PC-9 (cell line): ENCODE measurements around the gene IQCH. TPM values are rescaled to one million over a fixed set of nuclear protein-coding genes. Genes with fewer than 3 reads are reported as not detected.

Source experiments
- BruUV-seq: library from RNA; stranded (reverse); fragments of 400-500 nt; replicated peaks from 2 replicates; lab custom pipeline; 2021; lab: Mats Ljungman, UMichigan
- CTCF ChIA-PET: fragments of 300-600 bp; sonication (Branson Sonifier 250); formaldehyde crosslinking; loops from one replicate; lab custom pipeline; 2022; ENCODE audit warnings: antibody characterized with exemption; lab: Charles Lee
- POLR2A ChIA-PET: fragments of 300-600 bp; sonication (Branson Sonifier 250); formaldehyde crosslinking; loops from one replicate; lab custom pipeline; 2022; ENCODE audit warnings: antibody characterized with exemption; ENCODE audit not compliant: unreplicated experiment; lab: Charles Lee
- DNase-seq, 2 experiments: peaks; one replicate each; pipeline versions ENCODE4 v3.0.0 to v3.0.0-alpha.2; 2015 to 2022; ENCODE audit warnings: mixed read lengths in 1 of 2
- H2AFZ ChIP-seq: fragments of 200-600 bp; sonication (generic); 2 replicates; pipeline ENCODE4 v1.8.1; 2017; ENCODE audit warnings: antibody characterized with exemption
- H3F3A ChIP-seq: fragments of 200-600 bp; sonication (generic); 2 replicates; pipeline ENCODE4 v1.8.1; 2017; ENCODE audit warnings: antibody characterized with exemption, mild to moderate bottlenecking, low read depth; ENCODE audit not compliant: insufficient read depth
- H3K27ac ChIP-seq: fragments of 200-600 bp; sonication (generic); 2 replicates; pipeline ENCODE4 v1.6.1; 2016; ENCODE audit warnings: mixed run types
- H3K27me3 ChIP-seq: fragments of 200-600 bp; sonication (generic); 2 replicates; pipeline ENCODE4 v1.6.1; 2016; ENCODE audit warnings: low read depth, mixed run types; ENCODE audit not compliant: insufficient read depth
- H3K36me3 ChIP-seq: fragments of 200-600 bp; sonication (generic); 2 replicates; pipeline ENCODE4 v1.6.1; 2016; ENCODE audit warnings: low read depth, mixed run types
- H3K4me1 ChIP-seq: fragments of 200-600 bp; sonication (generic); replicated peaks from 2 replicates; pipeline ENCODE4 v1.6.1; 2016; ENCODE audit warnings: mixed run types; ENCODE audit not compliant: insufficient read depth
- H3K4me2 ChIP-seq: fragments of 200-600 bp; sonication (generic); 2 replicates; pipeline ENCODE4 v1.6.1; 2017; ENCODE audit warnings: mixed run types
- H3K4me3 ChIP-seq: fragments of 200-600 bp; sonication (generic); 2 replicates; pipeline ENCODE4 v1.6.1; 2016; ENCODE audit warnings: mixed run types
- H3K79me2 ChIP-seq: fragments of 200-600 bp; sonication (generic); 2 replicates; pipeline ENCODE4 v1.6.1; 2017; ENCODE audit warnings: low read depth, mixed run types
- H3K9me2 ChIP-seq: fragments of 200-600 bp; sonication (generic); 2 replicates; pipeline ENCODE4 v1.8.1; 2017; ENCODE audit warnings: mild to moderate bottlenecking; ENCODE audit not compliant: insufficient read depth
- H3K9me3 ChIP-seq: fragments of 200-600 bp; sonication (generic); 2 replicates; pipeline ENCODE4 v1.8.1; 2016; ENCODE audit warnings: low read depth; ENCODE audit not compliant: insufficient read depth
- H4K20me1 ChIP-seq: fragments of 200-600 bp; sonication (generic); 2 replicates; pipeline ENCODE4 v1.8.1; 2017; ENCODE audit not compliant: insufficient read depth
- EZH2 ChIP-seq: fragments of 200-600 bp; sonication (generic); IDR thresholded peaks from 2 replicates; pipeline ENCODE4 v1.8.0; 2017; ENCODE audit warnings: antibody characterized with exemption, low read depth
- intact Hi-C: fragments of 100-400 bp; cut with micrococcal nuclease; formaldehyde crosslinking; loops from one replicate; pipeline ENCODE4 v1.10.0; 2022; ENCODE audit not compliant: unreplicated experiment
- total RNA-seq: library from RNA; stranded (reverse); gene quantifications from 2 replicates; pipeline ENCODE4 v1.2.3, GENCODE V29; 2021
- TF ChIP-seq, protein P1 (sequence below): fragments of 200-600 bp; sonication (generic); conservative IDR thresholded peaks from 2 replicates; pipeline ENCODE4 v1.6.1; 2017; ENCODE audit warnings: mixed run types, antibody characterized with exemption, mild to moderate bottlenecking, moderate library complexity

IQCH gene
- total RNA-seq, 1 experiment from 2014 or later: 7.5 TPM

DNA sequence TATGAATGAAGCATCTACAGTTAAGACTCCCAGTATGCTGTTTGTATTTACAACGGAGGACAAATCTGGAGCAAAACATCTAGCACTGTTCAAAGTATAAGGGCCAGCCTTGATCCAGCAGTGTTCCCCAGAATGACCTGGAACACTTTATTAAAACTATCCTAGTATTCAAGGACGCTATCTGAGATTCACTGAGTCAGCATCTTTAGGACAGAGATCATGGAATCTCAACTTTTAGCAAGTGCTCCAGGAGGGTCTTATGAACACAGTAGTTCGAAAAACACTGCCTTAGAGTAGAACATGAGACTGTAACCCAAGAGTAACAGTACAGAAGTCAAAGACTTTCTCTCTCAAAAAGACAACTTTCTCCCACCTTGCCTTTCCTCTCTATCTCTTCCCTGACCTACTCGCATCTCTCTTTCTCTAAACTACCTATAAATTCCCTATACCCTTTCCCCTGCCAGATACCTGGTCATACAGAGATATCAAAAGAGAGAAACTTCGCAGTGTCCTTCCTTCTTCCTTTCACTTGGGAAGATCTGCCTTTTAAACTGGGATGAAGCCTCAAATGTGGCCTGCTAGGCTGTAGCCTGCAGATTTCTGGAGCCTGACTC, 43.9 kb upstream of the IQCH start:
- Histone ChIP-seq H3K4me1 (no peaks in the 10 kb centered on the region), H3K27ac (no peak overlapping the region), H3K9me3 (no peaks in the 10 kb centered on the region), H3F3A (no peaks in the 10 kb centered on the region), H4K20me1 (no peaks in the 10 kb centered on the region), H3K9me2 (no peaks in the 10 kb centered on the region), H2AFZ (no peak overlapping the region), H3K36me3 (0 out of 2 replicates have a peak, but pooled peaks cover 7% of the 10 kb centered on the region), H3K27me3 (no peaks in the 10 kb centered on the region), H3K79me2 (no peaks in the 10 kb centered on the region), H3K4me3 (no peak overlapping the region), H3K4me2 (no peak overlapping the region)
- no peak for DNase-seq
- ChIA-PET CTCF (no interaction called here), POLR2A (no interaction called here)
- TF ChIP-seq, protein P1, sequence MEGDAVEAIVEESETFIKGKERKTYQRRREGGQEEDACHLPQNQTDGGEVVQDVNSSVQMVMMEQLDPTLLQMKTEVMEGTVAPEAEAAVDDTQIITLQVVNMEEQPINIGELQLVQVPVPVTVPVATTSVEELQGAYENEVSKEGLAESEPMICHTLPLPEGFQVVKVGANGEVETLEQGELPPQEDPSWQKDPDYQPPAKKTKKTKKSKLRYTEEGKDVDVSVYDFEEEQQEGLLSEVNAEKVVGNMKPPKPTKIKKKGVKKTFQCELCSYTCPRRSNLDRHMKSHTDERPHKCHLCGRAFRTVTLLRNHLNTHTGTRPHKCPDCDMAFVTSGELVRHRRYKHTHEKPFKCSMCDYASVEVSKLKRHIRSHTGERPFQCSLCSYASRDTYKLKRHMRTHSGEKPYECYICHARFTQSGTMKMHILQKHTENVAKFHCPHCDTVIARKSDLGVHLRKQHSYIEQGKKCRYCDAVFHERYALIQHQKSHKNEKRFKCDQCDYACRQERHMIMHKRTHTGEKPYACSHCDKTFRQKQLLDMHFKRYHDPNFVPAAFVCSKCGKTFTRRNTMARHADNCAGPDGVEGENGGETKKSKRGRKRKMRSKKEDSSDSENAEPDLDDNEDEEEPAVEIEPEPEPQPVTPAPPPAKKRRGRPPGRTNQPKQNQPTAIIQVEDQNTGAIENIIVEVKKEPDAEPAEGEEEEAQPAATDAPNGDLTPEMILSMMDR: no peak
- BruUV-seq: no TSS peak
- intact Hi-C loops: no loop called here

DNA sequence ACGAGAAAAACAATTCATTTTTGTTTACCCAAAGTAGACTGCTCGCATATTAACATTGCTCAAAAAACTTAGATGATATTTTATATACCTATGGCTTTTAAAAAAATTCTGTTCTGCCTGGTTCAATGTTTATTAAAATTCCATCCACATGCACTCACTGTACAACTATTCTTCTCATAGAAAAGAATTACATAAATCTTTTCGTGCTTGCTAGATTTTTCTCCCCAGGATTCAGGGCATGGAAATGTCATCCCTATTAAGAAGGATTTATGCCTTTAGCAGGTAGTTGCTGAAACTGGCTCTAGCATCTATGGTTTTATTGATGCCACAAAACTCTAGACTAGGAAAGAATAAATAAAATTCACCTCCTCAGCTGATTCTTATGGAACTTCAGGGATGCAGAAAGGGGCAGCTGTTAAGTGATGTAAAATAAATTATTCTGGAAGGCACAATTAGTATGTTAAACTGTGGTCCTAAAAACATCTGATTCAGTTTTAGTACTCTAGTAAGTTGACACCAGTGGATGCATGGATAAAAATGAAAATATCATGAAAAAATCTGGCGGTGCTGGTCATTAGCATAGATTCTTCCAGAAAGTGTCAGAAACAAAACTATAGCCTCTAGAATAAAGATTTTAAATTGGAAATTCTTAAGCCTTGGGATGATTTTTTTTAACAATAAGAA, 41.8 kb upstream of the IQCH start:
- no peak for DNase-seq
- H3K4me2 ChIP-seq: no peak overlapping the region
- H3K27ac ChIP-seq: no peak overlapping the region
- H3K79me2 ChIP-seq: no peaks in the 10 kb centered on the region
- POLR2A ChIA-PET: no interaction called here
- no peak overlapping the region for H3K4me3 ChIP-seq
- CTCF ChIA-PET: interaction anchor here (0.6 kb wide), 1 partner anchor 266 kb away, joined by 3 read pairs; no protein-coding TSS in a partner anchor
- intact Hi-C loops: no loop called here
- TF ChIP-seq EZH2: no peak
- TF ChIP-seq, protein P1: no peak
- H3K4me1 ChIP-seq: no peaks in the 10 kb centered on the region
- H3K9me3 ChIP-seq: no peaks in the 10 kb centered on the region
- H3K36me3 ChIP-seq: 0 out of 2 replicates have a peak, but pooled peaks cover 7% of the 10 kb centered on the region
- H3K9me2 ChIP-seq: no peaks in the 10 kb centered on the region
- BruUV-seq: no TSS peak
- no peaks in the 10 kb centered on the region for H3K27me3 ChIP-seq
- no peak overlapping the region for H2AFZ ChIP-seq
- no peaks in the 10 kb centered on the region for H3F3A ChIP-seq
- no peaks in the 10 kb centered on the region for H4K20me1 ChIP-seq

DNA sequence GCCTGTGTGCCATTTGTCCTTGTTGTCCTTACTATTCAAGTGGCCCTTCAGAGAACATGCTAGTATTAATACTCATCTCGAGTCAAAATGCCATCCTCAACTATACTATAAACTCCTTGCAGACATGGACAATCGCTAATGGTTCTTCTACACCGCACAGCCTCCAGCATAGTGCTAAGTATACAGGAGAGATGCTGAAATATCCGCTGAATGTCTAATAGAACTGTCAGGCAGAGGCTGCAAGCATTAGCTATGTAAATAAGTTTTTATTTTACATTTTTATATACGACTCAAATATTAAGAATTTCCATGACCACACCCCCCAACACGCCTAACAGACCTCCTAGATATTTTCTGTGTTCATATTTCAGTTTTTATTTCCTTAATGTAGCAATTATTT, 39.5 kb upstream of the IQCH start:
- no peak for DNase-seq
- Histone ChIP-seq H3F3A (no peaks in the 10 kb centered on the region), H4K20me1 (no peaks in the 10 kb centered on the region; the same call in 1 of the 2 replicates), H3K4me3 (no peak overlapping the region), H3K27ac (no peak overlapping the region), H3K4me2 (no peak overlapping the region), H2AFZ (no peak overlapping the region), H3K27me3 (no peaks in the 10 kb centered on the region), H3K36me3 (no peaks in the 10 kb centered on the region), H3K4me1 (no peaks in the 10 kb centered on the region), H3K9me3 (no peaks in the 10 kb centered on the region), H3K9me2 (no peaks in the 10 kb centered on the region), H3K79me2 (0 out of 2 replicates have a peak, but pooled peaks cover 5% of the 10 kb centered on the region)
- ChIA-PET POLR2A (no interaction called here), CTCF (no interaction called here)
- intact Hi-C loops: no loop called here
- TF ChIP-seq EZH2: no peak
- TF ChIP-seq, protein P1: no peak
- BruUV-seq: no TSS peak
